GM18907 (cell line): ENCODE data around the gene CD44.
"Not testable (repeated sequence)": the region's sequence is repeated elsewhere in the genome, so short reads cannot be mapped to it uniquely, and the experiment has no call there.

Experiments used
- ATAC-seq: cut with Tn5 transposase; IDR thresholded peaks from one replicate; pipeline ENCODE4 v1.9.1; 2021; ENCODE audit warnings: mild to moderate bottlenecking, moderate library complexity; ENCODE audit not compliant: unreplicated experiment

The CD44 gene

GRCh38 chr11:35207471-35208403 is 68.8 kb downstream of the CD44 start:
- no peak for ATAC-seq

DNA sequence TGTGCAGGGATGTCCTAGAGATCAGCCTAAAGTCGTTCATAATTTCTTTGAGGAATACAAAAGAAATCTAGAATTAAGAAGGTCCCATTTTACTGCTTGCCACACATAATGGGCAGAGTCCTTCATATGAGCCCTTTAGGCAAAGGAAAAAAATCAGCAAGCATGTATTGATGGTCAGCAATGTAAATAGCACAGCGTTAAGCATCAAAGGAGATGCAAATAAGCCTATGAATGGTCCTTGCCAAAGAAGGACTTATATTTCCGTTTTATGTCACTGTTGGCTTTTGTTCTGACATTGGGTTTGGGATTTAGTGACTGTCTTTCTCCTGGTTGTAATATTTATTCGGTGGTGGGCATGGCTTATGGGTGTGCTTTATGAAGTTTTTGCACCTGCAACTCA is 69.8 kb downstream of the CD44 start:
- no peak for ATAC-seq

DNA sequence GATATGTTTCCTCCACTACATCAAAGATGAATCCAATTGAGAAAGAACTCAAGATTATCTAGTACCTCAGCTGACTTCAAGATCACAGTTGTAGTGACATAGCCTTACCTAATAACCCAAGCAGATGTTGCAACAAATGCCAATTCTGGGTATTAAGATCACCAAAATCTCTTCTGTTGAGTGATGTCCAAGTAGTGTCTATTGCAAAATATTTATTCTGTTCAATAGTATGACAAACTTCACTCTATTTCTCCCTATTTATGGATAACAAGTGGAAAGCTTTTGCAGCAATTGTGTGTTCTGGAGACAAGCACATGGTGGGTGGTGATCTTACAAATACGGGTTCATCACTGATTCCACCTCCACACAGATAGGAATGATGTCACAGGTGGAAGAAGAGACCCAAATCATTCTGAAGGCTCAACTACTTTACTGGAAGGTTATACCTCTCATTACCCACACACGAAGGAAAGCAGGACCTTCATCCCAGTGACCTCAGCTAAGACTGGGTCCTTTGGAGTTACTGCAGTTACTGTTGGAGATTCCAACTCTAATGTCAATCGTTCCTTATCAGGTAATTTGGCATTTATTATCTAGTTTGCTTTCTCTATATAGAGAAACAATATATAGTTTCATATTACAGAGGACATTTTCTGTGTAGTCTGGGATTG is 72.0 kb downstream of the CD44 start:
- ATAC-seq: no peak

- no peak for ATAC-seq
These were observed 73.0 kb downstream of the CD44 start for GRCh38 chr11:35211952-35212351.

- no peak for ATAC-seq
These were observed 75.3 kb downstream of the CD44 start for GRCh38 chr11:35214226-35214770.

- ATAC-seq: no peak
These were observed 75.8 kb downstream of the CD44 start for GRCh38 chr11:35214792-35215193.

- ATAC-seq: no peak
These were observed 77.0 kb downstream of the CD44 start for GRCh38 chr11:35215945-35216344.

DNA sequence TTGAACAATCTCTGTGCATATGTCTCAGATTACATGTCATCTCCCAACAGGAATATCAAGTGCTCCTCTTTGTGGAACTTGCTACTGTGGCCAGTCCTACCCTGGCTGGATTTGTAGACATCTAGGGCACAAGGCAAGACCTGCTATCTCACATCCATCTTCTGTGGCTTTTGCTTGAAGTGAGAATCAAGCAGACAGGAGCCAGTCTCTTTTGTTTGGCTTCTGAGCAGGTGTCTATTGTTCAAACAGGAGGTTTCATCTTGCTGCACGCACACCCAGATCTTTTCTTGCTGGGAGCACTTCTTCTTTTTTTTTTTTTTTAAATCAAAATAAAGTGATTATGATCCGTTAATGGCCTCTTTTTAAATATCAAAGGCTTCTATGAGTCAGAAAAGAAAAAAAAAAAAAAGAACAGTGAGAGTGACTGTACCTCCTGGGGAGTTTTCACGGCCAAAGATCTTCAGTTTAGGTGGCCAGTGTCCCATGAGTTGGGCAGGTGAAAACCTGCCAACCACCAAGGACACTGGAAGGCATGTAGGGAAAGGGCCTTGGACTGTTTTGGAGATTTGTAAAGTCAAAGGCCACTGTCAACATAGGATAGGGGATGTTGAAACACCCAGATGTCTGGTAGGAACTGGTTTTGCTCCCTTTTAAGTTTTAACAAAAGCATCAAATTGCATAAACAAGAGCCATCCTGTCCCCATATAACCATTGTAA is 78.1 kb downstream of the CD44 start:
- ATAC-seq: no peak

- no peak for ATAC-seq
These were observed 80.0 kb downstream of the CD44 start for GRCh38 chr11:35218956-35219355.

DNA sequence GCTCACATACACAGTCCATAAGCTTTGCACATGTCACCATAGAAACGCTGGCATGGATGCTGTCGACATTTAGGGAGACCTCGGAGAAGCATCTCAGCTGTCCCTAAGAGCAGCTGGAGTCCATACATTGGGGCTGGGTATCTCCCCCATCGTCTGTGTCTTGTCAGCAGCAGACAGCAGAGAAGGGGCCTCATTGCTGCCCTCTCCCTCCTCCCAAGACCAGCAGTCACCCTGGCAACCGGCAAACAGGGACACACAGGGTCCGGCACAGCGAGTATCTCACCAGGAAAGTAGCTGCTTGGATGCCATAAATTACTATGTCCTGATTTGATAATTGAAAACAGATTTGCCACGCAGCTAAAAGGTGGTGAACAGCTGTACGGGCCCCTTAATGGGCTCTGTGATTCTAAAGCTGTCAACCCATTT is 84.4 kb downstream of the CD44 start:
- ATAC-seq: no peak

GRCh38 chr11:35223991-35224390 is 85.0 kb downstream of the CD44 start:
- ATAC-seq: no peak

- no peak for ATAC-seq
These were observed 87.1 kb downstream of the CD44 start for GRCh38 chr11:35225946-35226520.

DNA sequence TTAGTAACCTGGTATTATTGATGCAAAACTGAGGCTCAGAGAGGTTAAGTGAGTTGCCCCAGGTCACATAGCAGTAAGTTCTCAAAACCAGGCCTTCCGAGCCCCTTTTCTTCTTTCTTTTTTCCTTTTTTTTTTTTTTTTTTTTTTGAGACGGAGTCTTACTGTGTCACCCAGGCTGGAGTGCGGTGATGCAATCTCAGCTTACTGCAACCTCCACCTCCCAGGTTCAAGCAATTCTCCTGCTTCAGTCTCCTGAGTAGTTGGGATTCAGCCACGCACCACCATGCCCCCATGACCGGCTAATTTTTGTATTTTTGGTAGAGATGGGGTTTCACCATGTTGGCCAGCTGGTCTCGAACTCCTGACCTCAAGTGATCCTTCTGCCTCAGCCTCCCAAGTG is 87.8 kb downstream of the CD44 start:
- ATAC-seq: not testable (repeated sequence)

GRCh38 chr11:35227576-35228327 is 88.8 kb downstream of the CD44 start:
- no peak for ATAC-seq

DNA sequence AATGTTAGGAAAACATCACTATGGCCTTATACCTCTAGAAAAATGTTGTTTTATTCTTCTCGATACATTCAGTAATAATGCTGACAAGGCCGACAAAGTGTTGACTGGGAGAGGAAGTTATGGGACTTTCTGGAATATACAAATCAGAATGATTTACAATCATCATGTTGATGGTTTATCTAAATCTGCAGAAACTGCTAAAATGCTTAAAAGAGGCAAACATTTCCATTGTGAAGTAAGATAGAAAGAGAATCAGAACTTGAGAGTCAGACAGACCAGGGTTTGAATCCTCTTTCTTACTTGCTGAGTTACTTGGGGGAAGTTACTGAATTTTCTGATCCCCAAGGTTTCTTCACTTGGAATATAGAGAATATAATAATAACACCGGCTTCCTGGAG is 89.4 kb downstream of the CD44 start:
- ATAC-seq: no peak

DNA sequence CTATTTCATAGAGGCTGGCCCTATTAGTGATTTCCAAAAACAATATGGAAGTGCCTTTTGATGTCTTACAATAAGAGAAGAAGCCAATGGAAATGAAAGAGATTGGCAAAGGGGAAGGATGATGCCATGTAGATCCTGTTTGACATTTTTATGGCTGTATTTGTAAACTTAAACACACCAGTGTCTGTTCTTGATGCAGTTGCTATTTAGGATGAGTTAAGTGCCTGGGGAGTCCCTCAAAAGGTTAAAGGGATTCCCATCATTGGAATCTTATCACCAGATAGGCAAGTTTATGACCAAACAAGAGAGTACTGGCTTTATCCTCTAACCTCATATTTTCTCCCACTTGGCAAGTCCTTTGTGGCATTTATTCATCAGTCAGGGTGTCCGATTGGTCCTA is 91.4 kb downstream of the CD44 start:
- no peak for ATAC-seq

- ATAC-seq: no peak
These were observed 92.3 kb downstream of the CD44 start for GRCh38 chr11:35231076-35231860.

DNA sequence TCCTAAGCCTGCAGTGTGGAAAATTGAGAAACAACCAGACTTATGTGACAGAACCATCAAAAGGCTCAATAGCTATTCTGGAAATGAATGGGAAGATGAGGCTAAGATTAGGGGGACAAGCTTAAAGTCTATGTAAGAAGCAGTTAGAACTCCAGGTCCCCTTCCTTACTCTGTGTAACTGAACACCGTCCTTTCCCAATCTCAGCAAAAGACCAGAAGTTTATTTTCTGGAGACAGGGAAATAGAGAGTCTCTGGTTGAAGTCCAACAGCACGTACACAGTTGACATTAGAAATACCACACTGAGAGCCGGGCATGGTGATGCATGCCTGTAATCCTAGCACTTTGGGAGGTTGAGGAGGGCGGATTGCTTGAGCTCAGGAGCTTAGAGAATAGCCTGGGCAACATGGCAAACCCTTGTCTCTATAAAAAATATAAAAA is 93.9 kb downstream of the CD44 start:
- no peak for ATAC-seq

DNA sequence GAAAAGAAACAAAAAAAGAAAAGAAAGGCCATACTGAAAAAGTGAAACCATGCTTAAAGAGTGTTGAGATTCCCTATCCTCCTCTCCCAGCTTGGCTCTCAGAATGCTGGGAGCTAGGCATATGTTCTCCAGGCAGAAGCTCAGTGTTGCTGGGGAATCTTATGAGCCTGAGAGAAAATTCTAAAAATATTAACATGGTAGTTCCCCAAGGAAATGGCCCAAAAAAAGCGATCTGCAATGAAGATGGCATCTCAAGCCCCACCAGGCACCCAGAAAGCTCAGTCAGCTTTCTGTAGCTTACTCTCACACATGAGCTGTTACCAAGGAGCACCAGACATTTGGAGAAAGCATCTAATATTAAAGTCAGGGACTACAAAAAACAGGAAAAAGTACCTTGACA is 94.5 kb downstream of the CD44 start:
- ATAC-seq: no peak
